ENCODE results near the gene DDR2.
"Not testable (repeated sequence)": the region's sequence is repeated elsewhere in the genome, so short reads cannot be mapped to it uniquely, and the experiment has no call there.

Gene DDR2

GRCh38 chr1:162725301-162725837 lies 93.1 kb downstream of the DDR2 start:
- no peak for DNase-seq (ENCODE audit: low spot score)

- no peak for DNase-seq (ENCODE audit: low spot score)
Measured at GRCh38 chr1:162726555-162726954, 94.3 kb downstream of the DDR2 start.

GRCh38 chr1:162727493-162727892 lies 95.2 kb downstream of the DDR2 start:
- DNase-seq (ENCODE audit: low spot score): not testable (repeated sequence)

GRCh38 chr1:162728573-162728972 lies 96.3 kb downstream of the DDR2 start:
- DNase-seq (ENCODE audit: low spot score): no peak

- DNase-seq (ENCODE audit: low spot score): not testable (repeated sequence)
Measured at GRCh38 chr1:162729195-162729774, 97.0 kb downstream of the DDR2 start.

- DNase-seq (ENCODE audit: low spot score): no peak
Measured at GRCh38 chr1:162732094-162732493, 99.8 kb downstream of the DDR2 start.

GRCh38 chr1:162732566-162733335 lies 100.5 kb downstream of the DDR2 start:
- DNase-seq (ENCODE audit: low spot score): no peak

- DNase-seq (ENCODE audit: low spot score): no peak
Measured at GRCh38 chr1:162733336-162733590, 101.0 kb downstream of the DDR2 start.

GRCh38 chr1:162734047-162734446 lies 101.8 kb downstream of the DDR2 start:
- no peak for DNase-seq (ENCODE audit: low spot score)

- no peak for DNase-seq (ENCODE audit: low spot score)
Measured at GRCh38 chr1:162736184-162736583, 103.9 kb downstream of the DDR2 start.

- no peak for DNase-seq (ENCODE audit: low spot score)
Measured at GRCh38 chr1:162736633-162737067, 104.4 kb downstream of the DDR2 start.

GRCh38 chr1:162740755-162741154 lies 108.5 kb downstream of the DDR2 start:
- no peak for DNase-seq (ENCODE audit: low spot score)

GRCh38 chr1:162741574-162741973 lies 109.3 kb downstream of the DDR2 start:
- no peak for DNase-seq (ENCODE audit: low spot score)

GRCh38 chr1:162746264-162746942 lies 114.1 kb downstream of the DDR2 start:
- DNase-seq (ENCODE audit: low spot score): not testable (repeated sequence)

- no peak for DNase-seq (ENCODE audit: low spot score)
Measured at GRCh38 chr1:162753001-162753658, 120.9 kb downstream of the DDR2 start.

- no peak for DNase-seq (ENCODE audit: low spot score)
Measured at GRCh38 chr1:162753998-162754585, 121.8 kb downstream of the DDR2 start.

- no peak for DNase-seq (ENCODE audit: low spot score)
Measured at GRCh38 chr1:162755306-162755705, 123.0 kb downstream of the DDR2 start.

- no peak for DNase-seq (ENCODE audit: low spot score)
Measured at GRCh38 chr1:162756523-162756922, 124.3 kb downstream of the DDR2 start.

- DNase-seq (ENCODE audit: low spot score): no peak
Measured at GRCh38 chr1:162757476-162757875, 125.2 kb downstream of the DDR2 start.

GRCh38 chr1:162765788-162766187 lies 133.5 kb downstream of the DDR2 start:
- DNase-seq (ENCODE audit: low spot score): no peak

GRCh38 chr1:162772571-162773154 lies 140.4 kb downstream of the DDR2 start:
- no peak for DNase-seq (ENCODE audit: low spot score)

- DNase-seq (ENCODE audit: low spot score): no peak
Measured at GRCh38 chr1:162774007-162774406, 141.7 kb downstream of the DDR2 start.

All from CD4-positive, alpha-beta T cell treated with Interleukin-2 at 100 ng/mL for 4 hours (primary cell).